Measurements from ENCODE around the gene HSPB1.
"Not testable (repeated sequence)": the region's sequence is repeated elsewhere in the genome, so short reads cannot be mapped to it uniquely, and the experiment has no call there.

HSPB1 gene

DNA sequence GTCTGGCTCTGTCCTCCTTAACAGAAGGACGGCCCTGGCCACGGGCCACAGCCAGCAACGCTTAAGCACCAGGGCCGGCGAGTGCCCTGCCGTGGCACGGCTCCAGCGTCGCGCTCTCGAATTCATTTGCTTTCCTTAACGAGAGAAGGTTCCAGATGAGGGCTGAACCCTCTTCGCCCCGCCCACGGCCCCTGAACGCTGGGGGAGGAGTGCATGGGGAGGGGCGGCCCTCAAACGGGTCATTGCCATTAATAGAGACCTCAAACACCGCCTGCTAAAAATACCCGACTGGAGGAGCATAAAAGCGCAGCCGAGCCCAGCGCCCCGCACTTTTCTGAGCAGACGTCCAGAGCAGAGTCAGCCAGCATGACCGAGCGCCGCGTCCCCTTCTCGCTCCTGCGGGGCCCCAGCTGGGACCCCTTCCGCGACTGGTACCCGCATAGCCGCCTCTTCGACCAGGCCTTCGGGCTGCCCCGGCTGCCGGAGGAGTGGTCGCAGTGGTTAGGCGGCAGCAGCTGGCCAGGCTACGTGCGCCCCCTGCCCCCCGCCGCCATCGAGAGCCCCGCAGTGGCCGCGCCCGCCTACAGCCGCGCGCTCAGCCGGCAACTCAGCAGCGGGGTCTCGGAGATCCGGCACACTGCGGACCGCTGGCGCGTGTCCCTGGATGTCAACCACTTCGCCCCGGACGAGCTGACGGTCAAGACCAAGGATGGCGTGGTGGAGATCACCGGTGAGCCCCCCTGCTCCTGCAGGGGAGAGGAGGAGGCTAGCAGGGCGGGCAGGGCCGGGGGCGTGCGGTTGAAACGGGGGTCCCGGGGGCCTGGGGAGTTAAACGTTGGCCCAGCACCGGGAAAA, at the start of gene HSPB1:
Gene HSPB1 (plus strand): TSS at position 327 of the 855 bp plus-strand sequence. CDS start 40 bp downstream, at position 367.
- DNase-seq, result peak; percentile 37

DNA sequence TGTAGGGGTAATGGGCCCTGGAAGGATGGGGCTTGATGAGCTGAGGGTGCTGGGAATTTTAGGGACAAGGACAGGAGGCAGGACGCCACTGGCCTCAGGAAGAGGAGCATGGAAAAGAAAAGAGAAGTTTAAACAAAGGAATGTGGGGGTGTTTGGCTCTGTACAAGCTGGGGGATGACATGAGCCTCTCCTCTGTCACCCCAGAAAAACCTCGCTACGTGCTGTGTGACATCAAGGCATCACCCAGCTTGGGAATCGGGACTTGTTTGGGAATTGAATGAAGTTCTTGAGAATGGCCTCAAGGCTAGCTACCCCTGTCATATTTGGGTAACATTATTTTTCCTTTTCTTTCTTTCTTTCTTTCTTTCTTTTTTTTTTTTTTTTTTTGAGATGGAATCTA, 47.7 kb upstream of the HSPB1 start:
- DNase-seq, result no peak

DNA sequence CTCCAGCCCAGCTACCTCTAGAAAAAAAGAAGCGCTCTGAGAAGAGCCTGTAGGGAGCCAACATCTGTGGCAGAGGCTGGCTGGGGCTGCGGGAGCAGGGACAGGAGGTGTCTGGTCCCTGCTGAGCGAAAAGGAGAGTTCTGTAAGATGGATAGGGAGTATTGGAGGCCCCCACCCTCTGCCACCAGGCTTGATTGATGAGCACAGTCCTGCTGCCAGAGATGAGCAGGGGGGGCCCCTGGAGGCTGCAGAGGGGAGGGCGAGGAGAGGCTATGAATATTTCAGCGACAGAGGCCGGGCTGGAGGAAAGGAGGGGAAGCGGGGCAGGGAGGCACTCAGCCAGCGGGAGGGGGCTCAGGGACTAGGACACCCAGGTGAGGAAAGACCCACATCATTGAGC, 44.5 kb upstream of the HSPB1 start:
- DNase-seq, result no peak

DNA sequence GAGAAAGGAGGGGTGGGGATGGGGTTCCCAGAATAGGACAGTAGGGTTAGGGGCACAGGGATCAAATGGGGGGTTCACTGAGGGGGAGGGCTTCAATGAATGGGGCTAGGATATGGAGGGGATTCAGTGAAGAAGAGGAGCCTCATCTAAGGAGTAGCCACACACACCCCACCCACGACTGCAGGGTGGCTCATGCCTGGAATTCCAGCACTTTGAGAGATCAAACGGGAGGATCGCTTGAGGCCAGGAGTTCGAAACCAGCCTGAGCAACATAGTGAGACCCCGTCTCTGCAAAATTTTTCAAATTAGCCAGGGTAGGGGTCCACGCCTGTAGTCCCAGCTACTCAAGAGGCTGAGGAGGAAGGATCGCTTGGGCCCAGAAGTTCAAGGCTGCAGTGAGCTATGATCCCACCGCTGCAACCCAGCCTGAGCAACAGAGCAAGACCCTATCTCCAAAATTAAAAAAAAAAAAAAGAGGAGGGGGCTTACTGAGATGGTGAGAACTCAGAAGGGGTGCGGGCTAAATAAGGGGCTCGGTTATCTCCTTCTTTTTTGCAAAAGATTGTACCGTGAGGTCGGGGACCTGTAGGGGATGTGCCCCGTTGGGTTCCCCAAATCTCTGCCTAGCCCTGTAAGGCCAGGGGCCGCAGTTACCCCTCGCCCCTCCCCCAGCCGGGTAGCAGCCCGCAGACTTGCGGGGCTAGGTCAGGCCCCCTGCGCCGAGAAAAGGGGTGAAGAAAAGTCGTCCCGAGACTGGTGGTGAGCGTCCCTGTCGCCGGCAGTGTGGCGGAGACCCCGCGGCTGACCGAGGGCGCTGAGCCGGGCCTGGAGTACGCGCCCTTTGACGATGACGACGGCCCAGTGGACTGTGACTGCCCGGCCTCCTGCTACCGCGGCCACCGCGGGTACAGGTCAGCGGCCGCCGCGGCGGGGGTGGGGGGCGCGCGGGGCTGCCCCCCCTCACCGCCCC, 43.1 kb upstream of the HSPB1 start:
- no peak for DNase-seq

DNA sequence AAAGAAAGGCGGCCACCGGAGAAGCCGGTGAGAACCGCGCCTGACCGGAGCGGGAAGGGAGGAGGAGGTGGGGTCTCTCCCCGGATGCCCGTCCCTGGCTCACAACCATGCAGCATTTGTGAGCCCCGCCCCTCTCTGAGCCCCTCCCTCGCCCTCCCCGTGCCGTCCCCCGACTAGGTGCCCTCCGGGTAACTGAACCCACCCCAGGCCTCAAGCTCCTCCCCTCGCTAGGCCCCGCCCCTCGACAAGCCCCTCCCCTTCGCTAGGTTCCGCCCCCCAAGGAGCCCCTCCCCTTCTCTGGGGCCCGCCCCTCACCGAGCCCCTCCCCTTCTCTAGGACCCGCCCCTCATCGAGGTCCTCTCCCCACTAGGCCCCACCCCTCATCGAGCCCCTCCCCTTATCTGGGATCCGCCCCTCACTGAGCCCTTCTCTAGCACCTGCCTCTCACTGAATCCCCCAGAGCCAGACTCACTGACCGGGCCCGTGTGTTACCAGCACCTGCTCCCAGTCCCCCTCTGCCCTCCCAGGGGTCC, 42.2 kb upstream of the HSPB1 start:
- no peak for DNase-seq

DNA sequence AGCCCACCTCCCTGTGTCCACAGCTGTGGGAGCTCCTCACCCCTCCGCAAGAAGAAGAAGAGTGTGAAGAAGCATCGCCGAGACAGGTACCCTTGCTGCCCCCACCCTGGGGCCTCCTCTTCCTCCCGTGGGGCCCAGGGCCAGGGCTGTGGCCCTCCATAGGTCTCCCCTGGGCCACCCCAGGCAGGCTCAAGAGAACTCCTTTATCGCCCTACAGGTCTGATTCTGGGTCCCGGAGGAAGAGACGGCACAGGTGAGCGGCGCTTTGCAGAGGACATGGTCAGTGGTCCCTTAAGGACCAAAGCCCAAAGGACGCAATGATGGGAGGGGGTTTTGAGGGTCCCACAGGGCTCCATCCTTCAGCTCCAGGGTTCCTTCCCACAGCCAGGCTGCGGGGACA, 41.1 kb upstream of the HSPB1 start:
- DNase-seq, result no peak

DNA sequence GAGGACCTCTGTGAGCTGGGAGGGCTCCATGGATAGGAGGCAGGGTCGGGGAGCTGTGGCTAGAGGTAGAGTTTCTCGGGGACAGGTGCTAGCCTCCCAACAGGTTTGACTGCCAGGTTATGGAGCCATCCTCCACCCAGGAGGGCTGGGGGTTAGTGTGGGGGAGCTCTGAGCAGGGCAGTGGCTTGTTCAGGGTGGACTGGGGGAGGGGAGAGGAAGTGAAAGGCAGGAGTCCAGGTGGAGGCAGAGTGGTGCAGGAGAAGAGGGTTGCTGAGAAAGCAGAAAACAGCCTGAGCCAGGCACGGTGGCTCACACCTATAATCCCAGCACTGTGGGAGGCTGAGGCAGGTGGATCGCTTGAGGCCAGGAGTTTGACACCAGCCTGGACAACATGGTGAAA, 40.5 kb upstream of the HSPB1 start:
- no peak for DNase-seq

DNA sequence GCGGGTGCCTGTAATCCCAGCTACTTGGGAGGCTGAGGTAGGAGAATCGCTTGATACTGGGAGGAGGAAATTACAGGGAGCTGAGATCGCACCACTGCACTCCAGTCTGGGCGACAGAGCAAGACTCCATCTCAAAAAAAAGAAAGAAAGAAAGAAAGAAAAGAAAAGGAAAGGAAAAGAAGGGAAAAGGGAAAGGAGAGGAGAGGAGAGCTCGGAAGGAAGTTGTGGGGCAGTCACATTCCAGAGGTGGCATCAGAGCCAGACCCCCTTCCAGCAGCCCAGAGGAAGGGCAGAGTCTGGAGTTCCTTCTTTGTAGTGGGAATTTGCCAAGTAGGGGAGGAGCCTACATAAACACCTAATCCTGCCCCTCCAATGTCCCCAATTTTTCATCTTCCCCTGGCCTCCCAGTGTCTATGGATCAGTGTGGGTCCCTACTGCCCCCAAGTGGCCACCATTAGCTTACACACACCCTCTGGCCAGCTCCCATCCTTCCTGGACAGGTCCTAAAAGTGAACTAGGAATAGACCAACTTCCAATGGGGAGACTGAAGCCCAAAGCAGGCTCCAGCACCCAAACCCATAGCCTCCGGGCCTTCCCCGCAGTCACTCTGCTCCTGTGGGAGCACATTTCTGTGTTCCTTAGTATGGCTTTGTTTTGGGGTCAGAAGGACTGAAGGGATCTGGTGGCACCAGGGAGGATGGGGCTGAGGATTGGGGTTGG, 39.6 kb upstream of the HSPB1 start:
- no peak for DNase-seq

DNA sequence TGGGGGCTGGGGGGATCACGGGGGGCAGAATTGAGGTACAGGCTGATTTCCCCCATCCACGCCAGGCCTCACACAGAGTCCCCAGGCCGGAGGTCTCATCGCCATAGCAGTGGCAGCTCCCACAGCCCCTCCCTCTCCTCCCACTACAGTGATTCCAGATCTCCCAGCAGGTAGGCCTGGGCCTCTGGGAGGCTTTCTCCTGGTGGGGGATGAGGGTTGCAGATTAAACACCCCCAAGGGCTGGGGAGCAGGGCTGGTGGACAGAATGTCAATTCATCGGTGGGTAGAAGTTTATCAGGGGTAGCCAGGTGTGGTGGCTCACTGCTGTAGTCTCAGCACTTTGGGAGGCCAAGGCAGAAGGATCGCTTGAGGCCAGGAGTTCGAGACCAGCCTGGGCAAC, 37.2 kb upstream of the HSPB1 start:
- no peak for DNase-seq

DNA sequence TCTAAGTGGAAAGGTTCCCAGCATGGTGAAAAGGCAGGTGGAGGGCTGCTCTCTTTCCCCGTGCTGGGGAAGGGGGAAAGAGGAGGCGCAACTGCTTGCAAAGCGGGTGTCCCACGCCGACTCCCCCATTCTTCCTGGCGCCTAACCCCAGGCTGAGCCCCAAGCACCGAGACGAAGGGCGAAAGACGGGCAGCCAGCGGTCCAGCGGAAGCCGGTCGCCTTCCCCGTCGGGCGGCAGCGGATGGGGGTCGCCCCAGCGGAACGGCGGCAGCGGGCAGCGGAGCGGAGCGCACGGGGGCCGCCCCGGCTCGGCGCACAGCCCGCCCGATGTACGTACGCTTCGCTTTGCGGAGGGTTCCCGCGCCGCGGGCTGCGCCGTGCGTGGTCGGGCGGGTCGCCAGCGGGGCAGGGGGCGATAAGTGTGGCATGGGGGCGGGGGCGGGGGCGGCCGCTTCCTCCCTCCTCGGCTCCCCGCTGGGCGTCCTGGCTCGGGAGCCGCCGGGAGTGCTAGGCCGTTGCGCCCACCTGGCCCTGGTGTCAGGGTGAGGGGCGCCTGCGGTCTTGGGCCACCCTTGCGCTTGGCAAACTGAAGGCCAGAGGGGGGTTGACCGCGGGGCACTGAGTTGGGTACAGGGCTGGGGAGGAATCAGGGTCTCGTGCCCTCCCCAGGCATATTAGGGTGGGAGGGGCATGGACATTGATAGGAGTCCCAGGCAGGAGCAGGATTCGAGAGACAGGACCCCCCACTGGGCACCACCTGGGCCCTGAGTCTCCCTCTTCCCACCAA, 35.2 kb upstream of the HSPB1 start:
- DNase-seq, result no peak

DNA sequence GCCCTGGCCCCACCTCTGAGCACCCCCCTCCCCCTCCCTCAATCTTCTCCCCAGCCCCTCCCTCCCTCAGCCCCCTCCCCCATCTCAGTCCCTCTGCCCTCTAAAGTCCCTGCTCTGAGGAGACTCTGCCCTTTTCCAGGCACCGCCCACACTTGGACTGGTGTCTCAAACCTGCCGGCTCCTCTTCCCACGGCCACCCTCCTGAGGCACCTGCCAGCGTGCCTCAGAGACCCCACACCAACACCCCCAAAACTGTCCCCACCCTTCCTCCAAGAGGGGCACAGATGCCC, 34.6 kb upstream of the HSPB1 start:
- no peak for DNase-seq

DNA sequence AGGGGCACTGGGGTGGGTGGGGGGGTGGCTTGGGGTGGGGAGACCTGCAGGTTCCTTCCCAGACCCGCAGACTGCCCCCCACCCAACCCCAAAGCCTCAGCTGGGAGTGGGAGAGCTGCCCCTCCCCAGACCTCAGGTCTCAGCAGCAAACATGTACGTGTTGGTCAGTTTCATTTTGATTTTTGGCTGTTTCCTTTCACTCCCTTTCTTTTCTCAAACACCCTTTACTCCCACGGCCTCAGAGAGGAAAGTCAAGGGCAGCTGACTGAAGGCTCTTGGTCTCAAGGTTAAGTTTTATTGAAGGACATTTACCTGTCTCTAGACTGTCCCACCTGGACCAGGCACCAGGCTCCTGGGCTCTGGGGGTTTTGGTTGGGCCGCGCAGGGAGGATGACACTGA, 34.1 kb upstream of the HSPB1 start:
- no peak for DNase-seq

DNA sequence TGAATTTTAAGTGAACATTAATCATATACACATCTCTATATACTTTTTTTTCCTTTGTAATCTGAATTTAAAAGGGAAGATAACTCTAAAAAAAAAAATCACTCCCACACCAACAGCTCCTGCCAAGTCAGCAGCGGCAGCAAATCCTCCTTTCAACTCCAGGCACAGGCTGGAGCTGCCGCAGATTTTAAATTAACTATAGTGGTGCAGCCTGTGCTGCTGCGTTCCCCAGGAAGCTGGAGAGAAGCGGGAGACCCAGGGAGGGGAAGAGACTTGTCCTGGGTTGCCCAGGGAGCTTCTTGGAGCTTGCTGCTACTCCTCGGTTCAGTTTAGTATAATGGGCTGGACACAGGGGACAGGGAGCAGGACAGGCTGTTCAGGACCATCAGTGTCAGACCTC, 32.6 kb upstream of the HSPB1 start:
- no peak for DNase-seq

DNA sequence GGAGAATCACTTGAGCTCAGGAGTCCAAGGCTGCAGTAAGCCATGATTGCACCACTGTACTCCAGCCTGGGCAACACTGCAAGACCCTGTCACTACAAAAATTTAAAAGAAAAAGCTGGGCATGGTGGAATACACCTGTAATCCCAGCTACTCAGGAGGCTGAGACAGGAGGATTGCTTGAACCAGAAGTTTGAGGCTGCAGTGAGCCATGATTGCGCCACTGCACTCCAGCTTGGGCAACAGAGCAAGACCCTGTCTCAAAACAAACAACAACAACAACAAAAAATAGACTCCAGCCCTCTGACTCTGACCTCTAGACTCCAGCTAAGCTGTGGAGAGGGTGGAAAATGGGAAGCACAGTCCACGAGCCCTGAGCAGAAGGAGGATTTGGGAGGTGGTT, 31.1 kb upstream of the HSPB1 start:
- not testable (repeated sequence) for DNase-seq

DNA sequence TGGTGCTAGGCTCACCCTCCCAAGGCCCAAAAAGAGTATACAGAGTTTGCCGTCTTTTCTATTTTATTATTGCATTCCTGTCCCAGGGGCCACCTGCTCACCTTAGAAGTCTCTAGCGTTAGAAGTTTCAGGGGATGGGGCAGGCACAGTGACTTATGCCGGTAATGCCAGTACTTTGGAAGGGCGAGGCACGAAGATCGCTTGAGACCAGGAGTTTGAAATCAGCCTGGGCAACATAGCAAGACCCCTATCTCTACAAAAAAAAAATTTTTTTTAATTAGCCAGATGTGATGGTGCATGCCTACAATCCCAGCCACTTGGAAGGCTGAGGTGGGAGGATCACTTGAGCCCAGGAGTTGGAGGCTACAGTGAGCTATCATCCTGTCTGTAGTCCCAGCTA, 30.3 kb upstream of the HSPB1 start:
- DNase-seq, result no peak

DNA sequence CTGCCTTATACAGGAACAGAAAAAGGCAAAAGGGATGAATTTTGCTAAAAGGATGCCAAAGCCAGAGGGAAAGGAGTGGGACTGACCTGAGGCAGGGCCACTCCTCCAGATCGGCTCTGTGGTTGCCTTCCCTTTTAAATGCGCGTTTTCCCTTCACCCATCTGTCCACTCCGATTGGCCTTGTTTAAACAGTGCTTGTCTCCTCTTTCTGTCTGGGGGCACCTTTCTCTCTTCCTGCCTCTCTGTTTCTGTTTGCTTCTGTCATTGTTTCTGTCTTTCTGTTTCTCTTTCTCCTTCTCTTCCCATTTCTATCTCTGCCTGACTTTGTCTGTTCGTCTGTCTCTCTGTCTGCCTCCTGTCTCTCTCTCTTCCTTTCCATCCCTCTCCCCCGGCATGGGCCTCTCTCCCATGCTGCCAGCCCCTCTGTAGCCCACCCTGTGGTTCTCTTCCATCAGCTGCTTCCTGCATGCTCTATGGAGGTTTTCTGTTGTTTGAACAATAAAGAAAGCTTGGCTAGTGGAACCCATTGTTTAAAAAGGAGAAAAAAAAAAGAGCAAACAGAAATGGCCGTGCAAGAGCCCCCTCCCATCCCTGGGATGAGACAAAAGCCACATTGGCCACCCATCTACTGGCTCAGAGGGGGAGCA, 29.5 kb upstream of the HSPB1 start:
- no peak for DNase-seq

DNA sequence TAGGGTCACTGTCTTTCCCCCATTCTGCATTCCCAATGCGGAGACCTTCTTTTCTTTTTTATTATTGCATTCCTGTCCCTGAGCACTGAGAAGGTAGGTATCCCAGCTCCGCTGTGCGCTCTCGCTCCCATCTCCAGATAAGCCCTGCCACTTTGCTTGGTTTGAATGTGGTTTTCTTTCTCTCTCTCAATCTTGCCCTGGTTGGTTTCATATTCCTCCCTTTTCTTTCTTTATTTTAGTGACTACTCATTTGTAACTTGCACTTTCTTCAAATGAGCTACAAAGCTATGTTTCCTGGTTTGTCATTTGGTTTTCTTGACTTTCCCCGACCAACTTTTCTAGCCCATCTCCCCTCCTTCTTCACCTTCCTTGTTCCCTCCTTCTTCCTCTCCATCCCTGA, 29.0 kb upstream of the HSPB1 start:
- DNase-seq, result no peak

DNA sequence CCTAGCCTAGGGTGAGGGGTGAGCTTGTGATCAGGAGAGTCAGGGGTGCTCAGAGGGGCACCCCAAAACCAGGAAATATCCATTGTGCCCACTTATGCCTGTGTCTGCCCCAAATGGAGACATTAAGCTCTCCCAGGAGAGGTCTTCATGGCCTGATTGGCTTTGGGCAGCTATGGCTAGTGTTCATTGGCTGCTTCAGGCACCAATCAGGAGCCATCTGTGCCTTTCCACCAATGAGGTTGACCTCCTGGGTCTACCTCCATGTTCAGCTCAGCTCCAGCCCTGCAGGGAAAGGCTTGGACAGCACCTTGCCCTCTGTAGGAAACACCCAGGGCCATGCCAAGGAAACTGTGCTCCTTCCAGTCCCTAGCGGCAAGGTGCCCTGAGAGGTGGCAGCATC, 23.9 kb upstream of the HSPB1 start:
- DNase-seq, result no peak

DNA sequence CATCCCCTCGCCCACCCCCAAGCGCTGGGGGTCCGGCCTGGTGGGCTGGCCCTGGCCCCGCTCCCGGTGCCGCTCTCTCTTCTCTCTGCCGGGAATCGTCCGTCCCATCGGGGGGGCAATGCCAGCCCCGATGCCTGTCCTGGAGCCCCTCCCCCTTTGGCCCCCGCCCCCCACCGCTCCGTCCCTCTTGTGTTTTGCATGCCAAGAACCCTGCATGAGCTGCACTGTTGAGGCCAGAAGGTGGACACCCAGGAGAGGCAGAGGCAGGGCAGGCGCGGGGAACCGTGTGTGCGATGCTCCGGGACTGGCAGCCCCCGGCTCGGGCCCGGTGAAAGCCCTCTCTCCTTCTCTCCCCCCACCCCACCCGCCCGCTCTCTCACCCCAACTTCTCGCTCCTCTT, 22.1 kb upstream of the HSPB1 start:
- DNase-seq, result no peak

DNA sequence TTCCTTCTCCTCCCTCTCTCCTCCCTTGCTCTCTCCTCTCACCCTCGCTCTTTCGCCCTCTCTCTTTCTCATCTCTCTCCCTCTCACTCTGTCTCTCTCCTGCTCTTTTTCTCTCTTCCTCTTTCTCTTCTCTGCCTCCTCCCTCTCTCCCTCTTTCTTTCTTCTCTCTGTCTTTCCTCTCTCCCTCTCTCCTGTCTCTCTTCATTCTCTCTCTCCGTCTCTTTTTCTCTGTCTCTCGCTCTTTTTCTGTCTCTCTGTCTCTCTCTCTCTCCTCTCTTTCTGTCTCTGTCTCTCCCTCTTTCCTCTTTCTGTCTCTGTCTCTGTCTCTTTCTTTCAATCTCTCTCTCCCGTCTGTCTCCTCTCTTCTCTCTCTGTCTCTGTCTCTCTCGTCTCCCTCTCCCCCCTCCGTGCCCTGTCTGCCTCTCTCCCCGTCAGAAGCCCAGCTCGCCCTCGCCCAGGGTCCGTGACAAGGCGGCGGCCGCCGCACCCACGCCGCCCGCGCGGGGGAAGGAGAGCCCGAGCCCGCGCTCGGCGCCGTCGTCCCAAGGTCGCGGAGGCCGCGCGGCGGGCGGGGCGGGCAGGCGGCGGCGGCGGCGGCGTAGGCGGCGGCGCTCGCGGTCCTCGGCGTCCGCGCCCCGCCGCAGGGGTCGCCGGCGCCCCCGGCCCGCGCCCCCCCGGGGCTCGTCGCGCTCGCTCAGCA, 21.3 kb upstream of the HSPB1 start:
- no peak for DNase-seq

DNA sequence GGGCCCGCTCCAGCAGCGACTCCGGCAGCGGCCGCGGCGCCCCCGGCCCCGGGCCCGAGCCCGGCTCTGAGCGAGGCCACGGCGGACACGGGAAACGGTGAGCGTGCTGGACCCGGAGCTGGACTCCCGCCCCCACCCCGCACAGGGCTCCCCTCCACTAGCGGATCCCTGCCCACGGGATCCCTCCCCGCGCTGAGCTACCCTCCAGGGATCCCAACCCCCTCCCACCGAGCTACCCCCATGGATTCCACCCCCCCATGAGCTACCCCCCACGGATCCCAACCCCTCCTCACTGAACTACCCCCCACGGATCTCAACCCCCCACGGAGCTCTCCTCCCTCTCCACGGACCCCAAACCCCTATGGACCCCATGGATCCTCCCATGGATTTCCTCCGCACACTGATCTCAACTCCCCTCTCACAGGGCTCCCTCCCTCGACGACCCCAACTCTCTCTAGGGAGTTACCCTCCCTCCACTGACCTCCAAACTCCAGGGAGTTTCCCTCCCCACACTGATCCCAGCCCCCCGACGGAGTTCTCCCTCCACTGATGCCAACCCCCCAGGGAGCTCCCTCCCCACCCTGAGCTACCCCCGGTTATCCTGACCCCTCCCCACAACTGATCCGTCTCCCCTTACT, 20.6 kb upstream of the HSPB1 start:
- DNase-seq, result no peak

Measured in NCI-H510A (cell line).